GM21717 (cell line): ENCODE data around the gene QRFP.

Experiments
- ATAC-seq: cut with Tn5 transposase; IDR thresholded peaks from one replicate; pipeline ENCODE4 v1.9.1; 2021; ENCODE audit warnings: mild to moderate bottlenecking, moderate library complexity; ENCODE audit not compliant: unreplicated experiment

QRFP gene

GRCh38 chr9:130891688-130892476, 4.7 kb downstream of the QRFP start:
- ATAC-seq = no peak

DNA sequence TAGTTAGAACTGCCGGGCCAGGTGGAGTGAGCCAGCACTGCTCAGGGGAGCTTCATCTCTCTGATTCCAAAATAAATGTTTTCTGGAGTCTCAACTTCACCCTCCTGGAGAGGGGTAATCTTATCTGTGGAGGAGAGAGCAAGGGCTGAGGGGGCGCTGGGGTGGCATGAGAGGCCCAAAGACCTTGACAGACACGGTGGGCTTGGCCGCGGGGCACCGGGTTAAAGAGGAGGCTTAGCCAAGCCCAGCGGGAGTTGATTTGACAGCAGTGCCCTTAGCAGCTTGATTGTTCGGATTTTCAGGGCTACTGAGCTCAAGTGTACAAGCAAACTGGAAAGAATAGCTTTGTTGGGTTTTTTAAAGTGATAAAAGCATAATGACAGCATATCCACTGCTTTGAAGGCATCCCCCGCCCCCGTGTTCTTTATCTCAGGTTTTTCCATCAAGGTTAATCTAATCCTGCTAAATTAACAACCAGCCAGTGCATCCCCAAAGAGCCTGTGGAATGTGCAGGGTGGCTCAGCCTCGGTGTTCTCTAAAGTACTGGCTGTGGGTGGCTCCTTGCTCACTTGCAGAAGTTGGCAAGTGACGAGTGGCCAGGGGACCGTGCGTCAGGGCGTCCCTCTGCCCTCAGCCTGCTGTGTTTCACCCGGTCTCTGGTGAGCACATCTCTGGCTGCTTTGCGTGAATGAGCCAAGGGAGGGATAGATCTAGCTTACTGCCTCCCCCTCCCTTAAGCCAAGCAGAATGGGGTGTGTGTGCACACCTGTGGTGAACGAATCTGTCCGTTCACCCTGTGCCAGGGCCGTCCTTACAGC, 5.5 kb downstream of the QRFP start:
- no peak for ATAC-seq

DNA sequence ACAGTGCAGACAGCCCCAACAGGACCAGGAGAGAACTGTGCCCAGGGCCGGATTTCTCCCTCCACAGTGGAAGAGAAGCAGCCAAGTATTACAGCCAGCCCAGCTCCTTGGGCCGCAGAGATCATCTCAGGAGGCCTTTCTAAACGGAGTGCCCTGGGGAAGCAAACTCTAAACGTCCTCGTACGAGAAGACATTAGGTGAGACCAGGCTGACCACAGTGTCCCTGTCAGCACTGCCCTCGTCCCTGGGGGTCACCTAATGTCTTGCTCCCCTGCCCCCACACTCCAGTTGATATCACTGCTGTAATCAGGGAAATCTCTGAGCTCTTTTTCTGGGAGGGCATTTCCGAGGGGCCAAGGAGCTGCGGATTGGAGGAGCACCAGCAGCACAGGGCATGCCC, 6.5 kb downstream of the QRFP start:
- no peak for ATAC-seq

GRCh38 chr9:130888146-130888885, 8.3 kb downstream of the QRFP start:
- ATAC-seq = no peak

DNA sequence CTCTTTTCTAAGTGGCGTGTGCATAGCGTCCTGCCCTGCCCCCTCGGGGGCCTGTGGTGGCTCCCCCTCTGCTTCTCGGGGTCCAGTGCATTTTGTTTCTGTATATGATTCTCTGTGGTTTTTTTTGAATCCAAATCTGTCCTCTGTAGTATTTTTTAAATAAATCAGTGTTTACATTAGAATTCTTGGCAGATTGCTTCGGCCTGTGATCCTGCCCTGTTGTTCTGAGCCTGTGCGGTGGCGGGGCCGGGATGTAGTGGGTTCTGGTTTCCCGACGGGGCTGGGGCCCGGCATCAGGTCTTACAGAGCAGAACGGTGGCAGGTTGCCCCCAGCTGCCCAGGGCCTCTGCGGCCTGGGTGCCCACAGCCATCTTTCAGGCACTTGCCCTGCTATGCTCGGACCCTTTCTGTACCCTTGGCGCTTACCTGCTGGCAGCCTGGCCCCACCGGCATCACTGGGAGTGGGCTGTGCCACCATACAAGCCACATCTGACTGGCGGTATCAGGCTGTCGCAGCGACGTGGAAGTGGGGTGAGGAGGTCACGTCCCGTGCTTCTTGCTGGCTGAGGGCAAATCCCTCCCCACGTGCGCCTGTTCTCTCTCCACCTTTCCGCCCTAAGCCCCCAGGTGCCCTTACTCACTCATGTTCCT, 9.0 kb downstream of the QRFP start:
- no peak for ATAC-seq

DNA sequence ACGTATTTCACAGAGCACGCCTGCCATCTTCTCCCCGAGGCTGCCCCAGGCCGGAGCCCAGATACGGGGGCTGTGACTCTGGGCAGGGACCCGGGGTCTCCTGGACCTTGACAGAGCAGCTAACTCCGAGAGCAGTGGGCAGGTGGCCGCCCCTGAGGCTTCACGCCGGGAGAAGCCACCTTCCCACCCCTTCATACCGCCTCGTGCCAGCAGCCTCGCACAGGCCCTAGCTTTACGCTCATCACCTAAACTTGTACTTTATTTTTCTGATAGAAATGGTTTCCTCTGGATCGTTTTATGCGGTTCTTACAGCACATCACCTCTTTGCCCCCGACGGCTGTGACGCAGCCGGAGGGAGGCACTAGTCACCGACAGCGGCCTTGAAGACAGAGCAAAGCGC, 9.6 kb downstream of the QRFP start:
- no peak for ATAC-seq

GRCh38 chr9:130885484-130886375, 10.9 kb downstream of the QRFP start:
- no peak for ATAC-seq

- no peak for ATAC-seq
These were observed 11.8 kb downstream of the QRFP start for GRCh38 chr9:130884542-130885483.

DNA sequence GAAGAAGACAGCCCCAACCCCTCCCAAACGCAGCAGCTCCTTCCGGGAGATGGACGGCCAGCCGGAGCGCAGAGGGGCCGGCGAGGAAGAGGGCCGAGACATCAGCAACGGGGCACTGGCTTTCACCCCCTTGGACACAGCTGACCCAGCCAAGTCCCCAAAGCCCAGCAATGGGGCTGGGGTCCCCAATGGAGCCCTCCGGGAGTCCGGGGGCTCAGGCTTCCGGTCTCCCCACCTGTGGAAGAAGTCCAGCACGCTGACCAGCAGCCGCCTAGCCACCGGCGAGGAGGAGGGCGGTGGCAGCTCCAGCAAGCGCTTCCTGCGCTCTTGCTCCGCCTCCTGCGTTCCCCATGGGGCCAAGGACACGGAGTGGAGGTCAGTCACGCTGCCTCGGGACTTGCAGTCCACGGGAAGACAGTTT, 12.5 kb downstream of the QRFP start:
- ATAC-seq = no peak

GRCh38 chr9:130883479-130883878, 13.1 kb downstream of the QRFP start:
- no peak for ATAC-seq

DNA sequence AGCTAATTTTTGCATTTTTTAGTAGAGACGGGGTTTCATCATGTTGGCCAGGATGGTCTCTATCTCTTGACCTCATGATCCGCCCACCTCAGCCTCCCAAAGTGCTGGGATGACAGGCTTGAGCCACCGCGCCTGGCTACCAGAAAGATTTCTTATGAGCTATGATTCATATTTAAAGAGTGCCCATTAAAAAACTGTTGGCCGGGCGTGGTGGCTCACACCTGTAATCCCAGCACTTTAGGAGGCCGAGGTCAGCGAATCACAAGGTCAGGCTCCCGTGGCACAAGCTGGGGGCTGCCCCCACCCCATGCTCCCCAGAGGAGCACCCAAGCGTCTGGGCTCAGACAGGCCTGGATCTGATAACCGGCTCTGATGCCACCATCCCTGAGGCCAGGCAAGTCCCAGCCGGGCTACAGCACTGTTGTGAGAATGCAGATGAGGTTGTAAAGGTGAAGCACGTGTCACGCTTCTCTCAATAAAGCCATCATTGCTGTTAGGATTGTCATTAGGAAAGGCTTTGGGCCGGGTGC, 13.9 kb downstream of the QRFP start:
- no peak for ATAC-seq

DNA sequence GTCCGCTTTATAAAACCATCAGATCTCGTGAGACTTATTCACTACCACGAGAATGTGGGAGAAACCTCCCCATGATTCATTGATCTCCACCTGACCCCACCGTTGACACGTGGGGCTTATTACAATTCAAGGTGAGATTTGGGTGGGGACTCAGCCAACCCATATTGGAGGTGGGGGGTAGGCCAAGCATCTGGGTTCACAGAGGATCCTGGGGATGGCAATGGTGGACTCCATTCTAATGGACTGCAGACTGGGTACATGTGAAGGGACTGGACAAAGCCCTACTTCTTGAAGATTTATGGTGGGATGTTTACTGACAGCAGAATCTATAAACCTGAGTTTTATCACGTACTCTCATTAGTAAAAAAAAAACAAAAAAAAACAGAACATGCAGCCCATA, 15.1 kb downstream of the QRFP start:
- ATAC-seq = no peak

- ATAC-seq = no peak
These were observed 15.9 kb downstream of the QRFP start for GRCh38 chr9:130880599-130881220.

DNA sequence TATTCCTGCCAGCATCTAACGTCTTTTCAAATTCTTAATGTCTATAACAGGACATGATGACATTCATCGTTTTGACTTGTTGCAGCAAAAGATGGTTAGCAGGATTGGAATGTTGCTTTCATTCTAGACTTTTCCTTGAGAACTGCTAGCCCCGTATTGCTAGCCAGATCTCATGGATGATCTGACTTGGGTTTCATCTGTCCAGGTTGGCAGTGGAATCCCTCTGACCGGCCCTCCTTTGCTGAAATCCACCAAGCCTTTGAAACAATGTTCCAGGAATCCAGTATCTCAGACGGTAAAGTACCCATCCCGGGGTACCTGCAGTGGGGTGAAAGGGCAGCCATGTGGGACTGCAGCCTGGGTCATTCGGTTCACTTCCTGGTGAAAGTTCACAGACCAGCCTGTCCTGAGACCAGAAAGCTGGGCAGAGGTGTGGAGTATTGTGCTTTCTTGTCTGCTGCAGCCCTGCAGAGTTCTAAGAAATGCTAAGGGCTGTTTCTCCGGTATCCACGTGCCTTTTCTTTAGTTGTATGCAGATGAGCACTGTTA, 16.7 kb downstream of the QRFP start:
- ATAC-seq = no peak

DNA sequence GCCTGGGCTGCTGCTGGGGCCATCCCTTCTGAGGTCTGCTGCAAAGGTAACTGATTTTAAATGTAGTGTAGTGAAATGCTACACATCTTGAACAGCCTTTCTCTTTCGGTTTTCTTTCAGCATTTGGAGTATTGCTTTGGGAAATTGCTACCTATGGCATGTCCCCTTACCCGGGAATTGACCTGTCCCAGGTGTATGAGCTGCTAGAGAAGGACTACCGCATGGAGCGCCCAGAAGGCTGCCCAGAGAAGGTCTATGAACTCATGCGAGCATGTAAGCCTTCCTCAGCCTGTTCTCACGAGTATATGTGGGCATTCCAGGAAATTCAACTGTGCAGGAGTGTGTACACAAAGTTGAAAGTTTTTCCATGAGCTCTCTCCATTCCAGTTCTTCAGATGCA, 18.3 kb downstream of the QRFP start:
- no peak for ATAC-seq

- ATAC-seq = no peak
These were observed 19.3 kb downstream of the QRFP start for GRCh38 chr9:130877300-130877699.

DNA sequence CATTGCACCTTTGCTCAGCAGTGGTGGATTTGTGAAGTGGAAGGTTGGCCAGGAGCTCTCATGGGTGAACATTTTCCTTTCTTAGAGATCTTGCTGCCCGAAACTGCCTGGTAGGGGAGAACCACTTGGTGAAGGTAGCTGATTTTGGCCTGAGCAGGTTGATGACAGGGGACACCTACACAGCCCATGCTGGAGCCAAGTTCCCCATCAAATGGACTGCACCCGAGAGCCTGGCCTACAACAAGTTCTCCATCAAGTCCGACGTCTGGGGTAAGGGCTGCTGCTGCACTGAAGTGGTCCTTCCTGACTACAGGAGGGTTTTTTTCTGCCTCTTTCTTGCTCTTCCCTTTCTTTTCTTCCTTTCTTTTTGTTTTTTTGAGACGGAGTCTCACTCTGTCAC, 21.8 kb downstream of the QRFP start:
- no peak for ATAC-seq

DNA sequence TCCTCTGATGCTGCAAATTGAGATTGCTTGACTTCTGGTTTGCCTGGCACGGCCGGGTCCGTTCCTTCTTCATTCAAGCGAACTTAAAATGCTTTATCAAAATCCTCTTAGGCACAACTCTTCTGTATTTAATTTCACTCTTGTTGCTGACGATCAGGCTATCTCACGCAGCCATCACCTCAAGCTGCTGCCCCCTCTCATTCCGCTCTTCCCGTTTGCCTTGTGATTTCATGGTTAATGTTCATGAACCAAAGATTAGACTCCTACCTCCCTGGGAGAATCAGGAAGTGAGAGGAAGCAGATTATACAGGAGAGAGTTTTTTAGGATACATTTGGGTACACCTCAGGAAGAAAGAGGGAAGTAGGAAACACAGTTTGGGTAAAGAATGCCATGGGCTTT, 22.6 kb downstream of the QRFP start:
- no peak for ATAC-seq
